Muscle layer of duodenum (tissue), 2 donors: ENCODE measurements around the gene TFPI.
A peak's percentile ranks its signal among the peaks of the same experiment; 100 is the strongest.
"Not testable (repeated sequence)": the region's sequence is repeated elsewhere in the genome, so short reads cannot be mapped to it uniquely, and the experiment has no call there.

Experiments used
- H3K27ac ChIP-seq: one replicate; pipeline ENCODE4 v1.7.0; 2013; ENCODE audit warnings: mild to moderate bottlenecking, low read length
- H3K27me3 ChIP-seq: one replicate; pipeline ENCODE4 v1.7.0; 2013; ENCODE audit warnings: low read depth, mild to moderate bottlenecking, control low read depth, low read length
- H3K36me3 ChIP-seq, 2 donors: one replicate each; pipeline ENCODE4 v1.7.0; 2013; ENCODE audit warnings: low read length in 2 of 2, control low read depth in 1 of 2, mild to moderate bottlenecking in 1 of 2; ENCODE audit not compliant: insufficient read depth in 2 of 2, control insufficient read depth in 1 of 2
- H3K4me1 ChIP-seq, 2 donors: one replicate each; pipeline ENCODE4 v1.7.0; 2013; ENCODE audit warnings: low read length in 2 of 2, mild to moderate bottlenecking in 2 of 2, control low read depth in 1 of 2, moderate library complexity in 1 of 2; ENCODE audit not compliant: insufficient read depth in 2 of 2, control insufficient read depth in 1 of 2
- H3K4me3 ChIP-seq, 2 donors: one replicate each; pipeline ENCODE4 v1.7.0; 2013; ENCODE audit warnings: low read length in 2 of 2, low read depth in 1 of 2, mild to moderate bottlenecking in 1 of 2
- H3K9me3 ChIP-seq, 2 donors: one replicate each; pipeline ENCODE4 v1.7.0; 2013; ENCODE audit warnings: low read length in 2 of 2, control low read depth in 1 of 2, mild to moderate bottlenecking in 1 of 2; ENCODE audit not compliant: control insufficient read depth in 1 of 2
- donor health status: healthy.

TFPI gene

GRCh38 chr2:187511356-187512315, 42.6 kb downstream of the TFPI start:
- Histone ChIP-seq H3K4me3 (no peak overlapping the region), H3K9me3 (peaks cover 0 to 5% of the 10 kb centered on the region in 2 donors), H3K4me1 (no peaks in the 10 kb centered on the region), H3K27ac (no peak overlapping the region), H3K27me3 (no peaks in the 10 kb centered on the region), H3K36me3 (no peaks in the 10 kb centered on the region)

DNA sequence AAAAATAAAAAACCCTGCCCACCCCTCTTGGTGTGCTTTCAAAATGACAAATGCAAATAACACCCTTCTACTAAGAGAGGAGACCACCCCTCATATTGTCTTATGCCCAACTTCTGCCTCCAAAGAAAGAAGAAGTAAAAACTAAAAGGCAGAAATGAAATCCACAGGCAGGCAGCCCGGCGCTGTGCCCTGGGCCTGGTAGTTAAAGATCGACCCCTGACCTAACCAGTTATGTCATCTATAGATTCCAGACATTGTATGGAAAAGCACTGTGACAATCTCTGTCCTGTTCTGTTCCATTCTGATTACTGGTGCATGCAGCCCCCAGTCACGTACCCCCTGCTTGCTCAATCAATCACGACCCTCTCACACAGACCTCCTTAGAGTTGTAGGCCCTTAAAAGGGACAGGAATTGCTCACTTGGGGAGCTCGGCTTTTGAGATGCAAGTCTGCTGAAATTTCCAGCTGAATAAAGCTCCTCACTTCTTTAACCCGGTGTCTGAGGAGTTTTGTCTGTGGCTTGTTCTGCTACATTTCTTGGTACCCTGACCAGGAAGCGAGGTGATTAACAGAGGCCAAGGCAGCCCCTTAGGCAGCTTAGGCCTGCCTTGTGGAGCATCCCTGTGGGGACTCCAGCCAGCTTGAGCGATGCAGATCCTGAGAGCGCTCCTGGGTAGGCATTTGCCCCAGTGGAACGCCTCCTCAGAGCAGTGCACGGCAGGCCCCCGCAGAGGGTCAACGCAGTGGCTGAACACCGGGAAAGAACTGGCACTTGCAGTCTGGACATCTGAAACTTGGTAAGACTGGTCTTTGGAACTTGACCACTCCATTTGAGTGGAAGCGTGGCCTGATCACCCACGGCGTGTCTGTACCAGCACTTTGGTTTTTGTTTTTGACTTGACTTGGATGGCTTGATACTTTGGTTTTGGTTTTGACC, 43.5 kb downstream of the TFPI start:
- not testable (repeated sequence) for H3K4me1 ChIP-seq

DNA sequence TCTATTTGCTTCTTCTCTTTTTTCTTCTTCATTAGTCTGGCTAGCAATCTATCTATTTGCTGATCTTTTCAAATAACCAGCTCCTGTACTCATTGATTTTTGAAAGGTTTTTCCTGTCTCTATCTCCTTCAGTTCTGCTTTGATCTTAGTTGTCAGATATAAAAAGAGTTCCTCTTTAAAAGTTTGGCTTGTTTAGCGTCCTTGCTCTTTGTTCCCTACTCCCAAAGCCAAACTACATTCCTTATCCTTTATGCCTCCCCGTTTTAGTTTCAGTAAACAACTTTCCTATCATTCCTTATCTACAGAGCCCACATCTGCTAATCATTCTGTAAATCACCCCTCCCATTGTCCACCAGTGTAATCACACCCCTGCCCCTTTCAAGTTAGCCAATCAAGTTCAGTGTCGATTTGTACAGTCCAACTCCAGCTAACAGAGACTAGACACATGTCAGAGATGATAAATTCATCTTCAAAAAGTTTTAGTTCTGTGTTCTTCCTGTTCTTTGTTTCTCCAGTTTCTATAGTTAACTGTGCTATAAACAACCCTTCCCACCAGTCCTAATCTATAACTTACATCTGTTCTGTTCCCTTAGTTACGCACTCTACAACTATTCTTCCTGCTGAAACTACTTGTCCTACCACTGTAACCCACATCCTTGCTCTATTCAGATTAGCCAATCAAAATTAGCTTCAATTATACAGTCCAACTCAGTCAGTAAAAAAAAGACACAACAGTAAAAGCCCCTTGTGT, 44.4 kb downstream of the TFPI start:
- Histone ChIP-seq H3K4me1 (no peaks in the 10 kb centered on the region), H3K9me3 (peaks cover 0 to 3% of the 10 kb centered on the region in 2 donors), H3K27ac (no peak overlapping the region)

More for the DNA sequence above, 43.5 kb downstream of the TFPI start:
- not testable (repeated sequence) for H3K27me3 ChIP-seq, H3K4me3 ChIP-seq, H3K9me3 ChIP-seq, H3K27ac ChIP-seq, H3K36me3 ChIP-seq

DNA sequence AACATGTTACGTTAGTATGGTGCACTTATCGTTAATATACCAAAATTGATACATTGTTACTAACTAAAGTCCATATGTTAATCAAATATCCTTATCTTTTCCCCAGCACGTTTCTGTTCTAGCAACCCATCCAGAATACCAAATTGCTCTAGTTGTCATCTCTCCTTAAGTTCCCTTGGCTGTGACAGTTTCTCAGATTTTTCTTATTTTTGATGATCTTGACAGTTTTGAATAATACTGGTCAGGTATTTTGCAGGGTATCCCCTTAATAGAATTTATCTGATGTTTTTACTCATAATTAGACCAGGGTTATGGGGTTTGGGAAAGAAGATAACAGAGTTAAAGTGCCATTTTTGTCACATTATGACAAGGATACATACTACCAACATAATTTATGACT, 47.8 kb downstream of the TFPI start:
- no peaks in the 10 kb centered on the region for H3K27me3 ChIP-seq
- H3K4me3 ChIP-seq, result no peak overlapping the region
- H3K4me1 ChIP-seq, result peaks cover 0 to 3% of the 10 kb centered on the region in 2 donors
- peaks cover 0 to 3% of the 10 kb centered on the region in 2 donors for H3K9me3 ChIP-seq
- no peaks in the 10 kb centered on the region for H3K36me3 ChIP-seq
- H3K27ac ChIP-seq, result no peak overlapping the region

More for the DNA sequence above, 44.4 kb downstream of the TFPI start:
- Histone ChIP-seq H3K27me3 (no peaks in the 10 kb centered on the region), H3K4me3 (no peak overlapping the region), H3K36me3 (no peaks in the 10 kb centered on the region)

DNA sequence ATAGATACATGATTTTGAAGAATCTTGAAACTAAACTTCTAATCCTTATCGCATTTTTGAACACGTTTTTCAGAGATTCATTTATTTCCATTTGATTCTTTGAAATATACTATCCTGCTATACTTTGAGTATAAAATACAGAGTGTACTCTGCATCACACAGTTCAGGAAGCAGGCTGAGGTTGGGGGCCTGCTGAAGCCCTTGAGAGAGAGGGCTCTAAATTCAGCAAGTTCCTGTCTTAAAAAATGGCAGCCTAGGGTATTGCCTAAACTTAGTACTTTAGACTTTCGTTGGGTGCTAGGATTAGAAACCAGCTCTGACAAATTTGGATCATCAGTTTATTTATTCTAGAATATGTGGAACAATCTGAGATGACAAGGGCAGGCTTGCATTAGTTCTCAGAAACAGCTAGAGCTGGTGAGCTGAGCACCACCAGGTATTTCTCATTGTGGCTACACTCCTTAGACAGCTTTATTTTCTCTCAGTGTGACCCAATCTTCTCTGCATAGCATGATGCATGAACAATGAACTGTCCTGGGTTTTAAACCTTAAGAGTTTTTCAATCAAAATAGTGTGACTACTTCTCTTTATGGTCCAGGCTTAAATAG, 49.1 kb downstream of the TFPI start:
- no peaks in the 10 kb centered on the region for H3K36me3 ChIP-seq
- H3K4me1 ChIP-seq, result peaks cover 3 to 6% of the 10 kb centered on the region in 2 donors
- no peak overlapping the region for H3K4me3 ChIP-seq
- H3K27ac ChIP-seq, result no peak overlapping the region
- peaks cover 0 to 3% of the 10 kb centered on the region in 2 donors for H3K9me3 ChIP-seq
- H3K27me3 ChIP-seq, result no peaks in the 10 kb centered on the region

DNA sequence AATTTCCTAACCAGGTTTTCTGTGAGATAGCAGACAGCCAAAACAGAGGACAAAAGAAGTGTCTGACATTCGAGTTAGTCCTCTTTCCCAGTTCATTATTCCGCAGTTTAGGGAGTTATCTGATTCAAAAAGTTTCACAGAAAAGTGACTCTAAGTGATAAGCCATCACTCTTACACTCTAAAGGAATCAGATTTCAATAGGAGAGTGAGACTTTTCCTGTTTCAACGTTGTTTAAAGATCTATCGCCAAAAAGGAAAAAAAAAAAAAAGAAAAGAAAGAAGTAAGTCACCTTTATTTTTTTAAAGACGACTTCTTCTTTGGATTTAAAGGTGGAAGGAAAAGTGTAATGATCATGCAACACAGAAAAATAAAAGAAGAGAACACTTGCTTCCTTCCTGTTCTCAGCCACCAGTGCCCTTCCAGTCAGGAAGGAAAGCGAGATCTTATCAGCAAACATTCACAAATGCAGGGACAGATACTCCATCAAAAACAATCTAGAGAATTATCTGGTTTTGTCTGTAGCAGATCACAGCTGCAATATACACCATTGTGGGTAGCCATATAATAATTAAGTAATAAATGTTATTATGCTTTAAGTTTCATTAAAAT, 49.8 kb downstream of the TFPI start:
- H3K4me3 ChIP-seq, result no peak overlapping the region
- H3K27me3 ChIP-seq, result no peaks in the 10 kb centered on the region
- no peaks in the 10 kb centered on the region for H3K36me3 ChIP-seq
- peaks cover 0 to 3% of the 10 kb centered on the region in 2 donors for H3K9me3 ChIP-seq
- peaks cover 3 to 6% of the 10 kb centered on the region in 2 donors for H3K4me1 ChIP-seq
- no peak overlapping the region for H3K27ac ChIP-seq

GRCh38 chr2:187503700-187504099, 50.5 kb downstream of the TFPI start:
- Histone ChIP-seq H3K4me3 (no peak overlapping the region), H3K27me3 (no peaks in the 10 kb centered on the region), H3K36me3 (no peaks in the 10 kb centered on the region), H3K4me1 (peaks cover 3 to 6% of the 10 kb centered on the region in 2 donors), H3K9me3 (peaks cover 0 to 3% of the 10 kb centered on the region in 2 donors), H3K27ac (no peak overlapping the region)

GRCh38 chr2:187502467-187502866, 51.8 kb downstream of the TFPI start:
- Histone ChIP-seq H3K9me3 (peaks cover 0 to 3% of the 10 kb centered on the region in 2 donors), H3K36me3 (no peaks in the 10 kb centered on the region), H3K4me1 (peaks cover 3 to 6% of the 10 kb centered on the region in 2 donors), H3K4me3 (no peak overlapping the region), H3K27me3 (no peaks in the 10 kb centered on the region), H3K27ac (no peak overlapping the region)

GRCh38 chr2:187500585-187501359, 53.5 kb downstream of the TFPI start:
- H3K9me3 ChIP-seq, result no peaks in the 10 kb centered on the region
- no peaks in the 10 kb centered on the region for H3K36me3 ChIP-seq
- H3K27me3 ChIP-seq, result no peaks in the 10 kb centered on the region
- no peak overlapping the region for H3K27ac ChIP-seq
- H3K4me1 ChIP-seq, result peaks cover 3 to 6% of the 10 kb centered on the region in 2 donors
- peak overlapping the region in 1 of 2 donors; percentile 33 for H3K4me3 ChIP-seq
